Measurements from ENCODE around the gene MUC6. TPM values are rescaled to one million over a fixed set of nuclear protein-coding genes. Genes with fewer than 3 reads are reported as not detected.

Gene MUC6
- total and polyA plus RNA-seq, 9 donors = 0.09 to 0.61 (median 0.28) TPM; not detected in 1

DNA sequence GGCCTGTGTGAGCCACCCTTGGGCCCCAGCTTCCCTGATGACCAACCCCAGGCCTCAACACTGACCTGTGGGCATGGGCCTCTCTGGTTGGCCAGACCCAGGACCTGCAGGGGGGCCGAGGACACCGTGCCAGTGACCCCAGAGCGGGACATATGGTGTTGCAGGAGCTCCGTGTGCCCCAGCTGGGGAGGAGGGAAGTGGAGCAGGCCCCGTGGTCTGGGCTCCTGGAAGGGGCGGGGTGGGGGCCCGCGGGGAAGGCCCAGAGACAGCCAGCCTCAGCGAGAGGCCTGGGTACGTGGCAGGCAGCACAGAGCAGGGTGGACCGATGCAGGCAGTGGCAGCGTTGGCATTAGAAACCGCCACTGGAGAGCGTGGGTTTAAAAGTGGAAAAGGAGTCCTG, 22.2 kb downstream of the MUC6 start:
- no peak overlapping the region for H3K4me3 ChIP-seq (ENCODE audit: low read length)
- peaks cover 35% of the 10 kb centered on the region for H3K36me3 ChIP-seq (ENCODE audit: control insufficient read depth, insufficient read depth, low read length)
- DNase-seq = no peak
- no peaks in the 10 kb centered on the region for H3K27me3 ChIP-seq (ENCODE audit: control insufficient read depth, insufficient read depth, low read length)
- H3K27ac ChIP-seq (ENCODE audit: low read length) = no peak overlapping the region
- peaks cover 47% of the 10 kb centered on the region for H3K4me1 ChIP-seq (ENCODE audit: control insufficient read depth, insufficient read depth, low read length)
- 84% methylated on average over 14 of the region's 14 CpGs for WGBS (ENCODE audit: insufficient coverage)
- peaks cover 2% of the 10 kb centered on the region for H3K9me3 ChIP-seq (replicated peaks; ENCODE audit: control insufficient read depth, low read depth, low read length)

DNA sequence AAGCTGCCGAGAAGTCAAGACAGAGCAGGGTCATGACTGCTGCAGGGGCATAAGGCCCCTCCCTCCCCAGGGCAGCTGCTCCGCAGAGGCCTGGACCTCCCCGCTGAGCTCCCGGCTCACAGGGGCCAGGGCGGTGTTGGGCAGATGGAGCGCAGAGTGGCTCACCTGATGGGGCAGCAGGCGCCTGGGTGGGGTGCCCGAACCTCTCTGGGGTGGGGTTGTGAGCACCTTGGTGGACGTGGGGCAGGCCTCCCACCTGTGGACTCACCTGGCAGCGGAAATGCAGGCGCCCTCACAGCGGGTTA, 22.9 kb downstream of the MUC6 start:
- 82% methylated on average over 11 of the region's 12 CpGs for WGBS (ENCODE audit: insufficient coverage)
- no peaks in the 10 kb centered on the region for H3K27me3 ChIP-seq (ENCODE audit: control insufficient read depth, insufficient read depth, low read length)
- no peak overlapping the region for H3K27ac ChIP-seq (ENCODE audit: low read length)
- H3K9me3 ChIP-seq (replicated peaks; ENCODE audit: control insufficient read depth, low read depth, low read length) = peaks cover 2% of the 10 kb centered on the region
- peaks cover 40% of the 10 kb centered on the region for H3K36me3 ChIP-seq (ENCODE audit: control insufficient read depth, insufficient read depth, low read length)
- H3K4me3 ChIP-seq (ENCODE audit: low read length) = no peak overlapping the region
- no peak for DNase-seq
- H3K4me1 ChIP-seq (ENCODE audit: control insufficient read depth, insufficient read depth, low read length) = peaks cover 53% of the 10 kb centered on the region

DNA sequence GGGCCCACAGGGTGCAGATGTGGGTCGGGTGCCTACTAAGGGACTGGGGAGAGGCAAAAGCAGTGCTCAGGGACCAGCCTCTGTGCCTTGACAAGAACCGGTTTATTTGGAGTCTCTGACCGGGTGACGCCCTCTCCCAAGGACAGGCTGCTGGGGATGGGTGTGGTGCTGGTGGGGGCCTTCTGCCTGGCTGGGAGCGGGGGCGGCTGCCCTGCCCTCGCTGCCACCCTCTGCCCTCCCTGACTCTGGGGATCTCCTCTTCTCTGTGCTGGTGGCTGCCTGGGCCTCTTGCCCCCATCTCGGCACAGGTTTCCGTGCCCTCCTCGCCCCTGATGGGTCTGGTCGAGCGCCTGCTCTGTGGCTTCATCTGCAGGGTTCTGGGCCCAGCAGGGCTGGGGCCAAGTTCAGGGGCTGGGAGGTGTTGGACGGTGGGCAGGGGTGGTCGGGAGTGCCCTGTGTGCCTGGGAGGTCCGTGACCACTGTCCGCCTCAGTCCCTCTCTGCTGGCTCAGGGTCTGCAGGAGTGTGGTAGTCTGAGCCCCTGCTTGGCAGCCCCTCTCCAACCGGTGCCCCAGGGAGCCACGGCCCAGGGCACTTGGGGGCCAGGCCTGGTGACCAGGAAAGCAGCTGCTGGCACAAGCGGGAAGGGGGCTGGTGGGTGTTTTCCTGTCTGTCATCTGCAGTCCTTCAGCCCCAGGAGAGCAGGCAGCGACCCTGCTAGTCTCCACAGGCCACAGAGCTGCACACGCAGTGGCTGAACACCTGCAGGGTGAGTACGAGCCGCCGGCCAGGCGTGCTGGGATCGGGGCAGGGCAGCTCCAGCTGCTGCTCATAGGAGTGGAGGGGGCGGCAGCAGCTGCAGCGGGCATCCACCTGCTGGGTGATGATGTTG, 23.5 kb downstream of the MUC6 start:
- WGBS (ENCODE audit: insufficient coverage) = 68% methylated on average over 21 of the region's 28 CpGs
- Histone ChIP-seq H3K27me3 (ENCODE audit: control insufficient read depth, insufficient read depth, low read length) (no peaks in the 10 kb centered on the region), H3K36me3 (ENCODE audit: control insufficient read depth, insufficient read depth, low read length) (peaks cover 46% of the 10 kb centered on the region), H3K27ac (ENCODE audit: low read length) (peak overlapping the region; percentile 13), H3K4me3 (ENCODE audit: low read length) (no peak overlapping the region), H3K9me3 (replicated peaks; ENCODE audit: control insufficient read depth, low read depth, low read length) (peaks cover 2% of the 10 kb centered on the region), H3K4me1 (ENCODE audit: control insufficient read depth, insufficient read depth, low read length) (peaks cover 59% of the 10 kb centered on the region)
- peak; percentile 78 for DNase-seq

DNA sequence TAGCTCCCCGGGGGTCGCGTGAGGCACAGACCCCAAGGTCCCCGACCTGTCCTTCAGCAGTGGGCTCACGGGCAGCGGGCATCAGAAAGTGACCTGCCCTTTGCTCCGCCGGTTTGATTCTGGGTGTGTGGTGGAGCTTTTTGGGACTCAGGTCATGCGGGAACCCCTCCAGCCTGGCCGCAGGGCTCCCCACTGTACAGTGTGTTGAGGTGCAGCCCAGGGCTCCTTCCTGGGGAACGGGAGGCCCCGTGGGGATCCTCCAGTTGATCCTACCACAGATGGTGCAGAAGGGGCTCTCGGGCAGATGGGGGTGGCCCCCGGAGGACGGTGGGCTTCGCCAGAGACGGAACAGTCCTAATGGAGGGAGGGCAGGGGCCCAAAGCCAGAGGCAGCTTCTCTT, 24.2 kb downstream of the MUC6 start:
- Histone ChIP-seq H3K27ac (ENCODE audit: low read length) (no peak overlapping the region), H3K27me3 (ENCODE audit: control insufficient read depth, insufficient read depth, low read length) (no peaks in the 10 kb centered on the region), H3K4me3 (ENCODE audit: low read length) (no peak overlapping the region), H3K36me3 (ENCODE audit: control insufficient read depth, insufficient read depth, low read length) (peaks cover 53% of the 10 kb centered on the region), H3K9me3 (replicated peaks; ENCODE audit: control insufficient read depth, low read depth, low read length) (no peaks in the 10 kb centered on the region), H3K4me1 (ENCODE audit: control insufficient read depth, insufficient read depth, low read length) (peaks cover 60% of the 10 kb centered on the region)
- DNase-seq = no peak
- 88% methylated on average over 15 of the region's 17 CpGs for WGBS (ENCODE audit: insufficient coverage)

DNA sequence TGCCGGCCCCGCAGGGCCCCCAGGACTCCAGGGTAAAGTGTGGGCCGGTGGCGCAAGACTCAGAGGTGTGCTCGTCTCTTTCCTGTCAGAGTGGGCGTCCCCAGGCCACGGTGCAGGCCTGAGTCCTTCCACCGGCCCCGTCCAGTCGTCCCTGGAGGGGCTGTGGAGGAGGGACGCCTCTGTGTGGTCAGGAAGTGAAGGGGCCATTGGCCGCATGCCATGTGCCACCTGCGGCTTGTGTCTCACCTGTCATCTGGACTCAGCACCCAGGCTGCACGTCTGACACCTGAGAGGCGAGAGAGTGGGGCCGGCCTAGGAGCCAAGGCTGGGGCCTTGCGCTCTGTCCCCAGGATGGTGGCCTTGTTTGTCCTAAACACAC, 25.2 kb downstream of the MUC6 start:
- Histone ChIP-seq H3K36me3 (ENCODE audit: control insufficient read depth, insufficient read depth, low read length) (peaks cover 55% of the 10 kb centered on the region), H3K4me1 (ENCODE audit: control insufficient read depth, insufficient read depth, low read length) (peaks cover 66% of the 10 kb centered on the region), H3K27ac (ENCODE audit: low read length) (no peak overlapping the region), H3K4me3 (ENCODE audit: low read length) (no peak overlapping the region), H3K27me3 (ENCODE audit: control insufficient read depth, insufficient read depth, low read length) (no peaks in the 10 kb centered on the region), H3K9me3 (replicated peaks; ENCODE audit: control insufficient read depth, low read depth, low read length) (no peaks in the 10 kb centered on the region)
- WGBS (ENCODE audit: insufficient coverage) = 70% methylated on average over 17 of the region's 17 CpGs
- DNase-seq = no peak

DNA sequence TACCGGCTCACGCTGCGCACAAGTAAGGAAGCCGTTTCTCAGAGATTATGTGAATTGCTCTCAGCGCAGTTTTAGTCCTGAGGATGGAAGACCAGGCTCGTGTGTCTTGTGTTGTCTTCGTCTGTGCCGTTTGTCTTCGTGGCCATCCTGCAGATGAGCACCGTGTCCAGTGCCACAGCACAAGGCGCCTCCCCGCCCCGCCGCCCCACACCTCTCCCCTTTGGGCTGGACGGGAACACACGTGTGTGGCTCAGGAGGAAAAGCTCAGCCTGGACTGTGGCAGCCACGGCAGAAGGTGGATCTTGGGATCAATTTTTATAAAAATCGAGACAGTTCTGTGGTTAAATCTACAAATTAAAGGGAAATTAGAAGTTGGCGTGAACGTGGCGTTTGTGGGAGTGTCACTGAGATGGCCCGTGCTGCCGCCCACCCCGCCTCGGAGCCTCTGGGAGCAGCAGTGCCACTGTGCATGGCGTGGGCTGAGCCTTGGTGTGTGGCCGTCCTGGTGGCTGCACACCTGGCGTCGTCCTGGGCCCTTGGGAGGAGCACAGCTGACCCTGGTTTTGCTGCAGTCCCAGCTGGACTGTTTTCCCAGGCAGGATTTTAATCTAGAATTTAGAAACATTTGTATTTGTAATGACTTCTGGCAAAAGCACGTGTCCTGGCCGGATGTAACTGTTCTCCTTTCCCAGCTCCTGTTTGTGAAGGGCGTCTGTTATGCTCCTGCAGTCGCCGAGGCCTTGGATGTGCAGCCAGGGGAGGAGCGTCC, 25.8 kb downstream of the MUC6 start:
- no peaks in the 10 kb centered on the region for H3K9me3 ChIP-seq (replicated peaks; ENCODE audit: control insufficient read depth, low read depth, low read length)
- no peak overlapping the region for H3K4me3 ChIP-seq (ENCODE audit: low read length)
- WGBS (ENCODE audit: insufficient coverage) = 74% methylated on average over 22 of the region's 35 CpGs
- peaks cover 55% of the 10 kb centered on the region for H3K36me3 ChIP-seq (ENCODE audit: control insufficient read depth, insufficient read depth, low read length)
- no peak overlapping the region for H3K27ac ChIP-seq (ENCODE audit: low read length)
- H3K27me3 ChIP-seq (ENCODE audit: control insufficient read depth, insufficient read depth, low read length) = no peaks in the 10 kb centered on the region
- peaks cover 70% of the 10 kb centered on the region for H3K4me1 ChIP-seq (ENCODE audit: control insufficient read depth, insufficient read depth, low read length)
- peak; percentile 45 for DNase-seq

DNA sequence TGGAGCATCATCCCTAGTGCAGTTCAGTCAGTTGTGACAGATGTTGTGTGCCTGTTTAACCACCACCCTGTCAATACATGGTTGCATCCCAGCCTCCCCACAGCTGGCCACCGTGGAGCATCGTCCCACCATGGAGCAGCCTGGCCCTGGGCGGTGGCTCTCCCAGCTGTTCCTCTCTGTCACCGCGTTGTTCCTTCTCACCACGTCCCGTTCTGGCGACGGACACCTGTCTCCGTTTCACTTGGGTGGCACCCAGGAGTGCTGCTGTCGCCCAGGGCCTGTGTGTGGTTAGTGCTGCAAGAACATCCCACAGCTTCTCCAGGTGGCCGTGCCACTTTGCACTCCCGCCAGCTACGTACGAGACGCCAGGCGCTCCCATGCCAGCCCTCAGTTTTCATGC, 26.5 kb downstream of the MUC6 start:
- Histone ChIP-seq H3K4me1 (ENCODE audit: control insufficient read depth, insufficient read depth, low read length) (peaks cover 70% of the 10 kb centered on the region), H3K36me3 (ENCODE audit: control insufficient read depth, insufficient read depth, low read length) (peaks cover 58% of the 10 kb centered on the region), H3K27ac (ENCODE audit: low read length) (no peak overlapping the region), H3K4me3 (ENCODE audit: low read length) (no peak overlapping the region), H3K27me3 (ENCODE audit: control insufficient read depth, insufficient read depth, low read length) (no peaks in the 10 kb centered on the region), H3K9me3 (replicated peaks; ENCODE audit: control insufficient read depth, low read depth, low read length) (no peaks in the 10 kb centered on the region)
- peak; percentile 70 for DNase-seq
- 78% methylated on average over 17 of the region's 17 CpGs for WGBS (ENCODE audit: insufficient coverage)

DNA sequence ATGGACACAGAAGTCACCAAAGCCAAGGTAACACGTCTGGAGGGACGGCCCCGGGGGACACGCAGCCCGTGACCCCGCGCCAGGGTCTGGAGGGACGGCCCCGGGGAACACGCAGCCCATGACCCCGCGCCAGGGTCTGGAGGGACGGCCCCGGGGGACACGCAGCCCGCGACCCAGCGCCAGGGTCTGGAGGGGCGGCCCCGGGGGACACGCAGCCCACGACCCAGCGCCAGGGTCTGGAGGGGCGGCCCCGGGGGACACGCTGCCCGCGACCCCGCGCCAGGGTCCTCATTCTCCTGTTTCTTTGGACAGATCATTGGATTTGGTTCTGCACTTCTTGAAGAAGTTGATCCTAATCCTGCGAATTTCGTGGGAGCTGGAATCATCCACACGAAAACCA, 27.1 kb downstream of the MUC6 start:
- no peaks in the 10 kb centered on the region for H3K9me3 ChIP-seq (replicated peaks; ENCODE audit: control insufficient read depth, low read depth, low read length)
- peaks cover 68% of the 10 kb centered on the region for H3K4me1 ChIP-seq (ENCODE audit: control insufficient read depth, insufficient read depth, low read length)
- H3K4me3 ChIP-seq (ENCODE audit: low read length) = no peak overlapping the region
- peaks cover 61% of the 10 kb centered on the region for H3K36me3 ChIP-seq (ENCODE audit: control insufficient read depth, insufficient read depth, low read length)
- DNase-seq = no peak
- WGBS (ENCODE audit: insufficient coverage) = 87% methylated on average over 33 of the region's 33 CpGs
- no peaks in the 10 kb centered on the region for H3K27me3 ChIP-seq (ENCODE audit: control insufficient read depth, insufficient read depth, low read length)
- no peak overlapping the region for H3K27ac ChIP-seq (ENCODE audit: low read length)

DNA sequence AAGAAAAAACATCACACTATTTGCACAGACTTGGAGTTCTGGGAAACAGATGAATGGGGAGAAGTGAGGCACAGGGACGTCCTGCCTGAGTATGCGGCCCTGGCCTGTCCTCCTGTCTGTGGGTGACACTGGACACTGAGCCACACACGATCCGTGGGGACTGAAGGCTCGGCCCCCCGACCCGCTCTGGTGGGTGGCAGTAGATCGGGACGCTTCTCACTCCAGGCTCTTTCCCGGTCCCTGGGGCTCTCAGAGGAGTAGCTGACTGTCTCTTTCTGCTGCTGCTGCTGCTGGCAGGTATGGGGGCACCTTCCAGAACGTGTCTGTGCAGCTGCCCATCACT, 27.7 kb downstream of the MUC6 start:
- Histone ChIP-seq H3K27ac (ENCODE audit: low read length) (no peak overlapping the region), H3K4me1 (ENCODE audit: control insufficient read depth, insufficient read depth, low read length) (peaks cover 62% of the 10 kb centered on the region), H3K9me3 (replicated peaks; ENCODE audit: control insufficient read depth, low read depth, low read length) (no peaks in the 10 kb centered on the region), H3K36me3 (ENCODE audit: control insufficient read depth, insufficient read depth, low read length) (peaks cover 61% of the 10 kb centered on the region), H3K4me3 (ENCODE audit: low read length) (no peak overlapping the region), H3K27me3 (ENCODE audit: control insufficient read depth, insufficient read depth, low read length) (no peaks in the 10 kb centered on the region)
- DNase-seq = no peak
- WGBS (ENCODE audit: insufficient coverage) = 93% methylated on average over 11 of the region's 11 CpGs

DNA sequence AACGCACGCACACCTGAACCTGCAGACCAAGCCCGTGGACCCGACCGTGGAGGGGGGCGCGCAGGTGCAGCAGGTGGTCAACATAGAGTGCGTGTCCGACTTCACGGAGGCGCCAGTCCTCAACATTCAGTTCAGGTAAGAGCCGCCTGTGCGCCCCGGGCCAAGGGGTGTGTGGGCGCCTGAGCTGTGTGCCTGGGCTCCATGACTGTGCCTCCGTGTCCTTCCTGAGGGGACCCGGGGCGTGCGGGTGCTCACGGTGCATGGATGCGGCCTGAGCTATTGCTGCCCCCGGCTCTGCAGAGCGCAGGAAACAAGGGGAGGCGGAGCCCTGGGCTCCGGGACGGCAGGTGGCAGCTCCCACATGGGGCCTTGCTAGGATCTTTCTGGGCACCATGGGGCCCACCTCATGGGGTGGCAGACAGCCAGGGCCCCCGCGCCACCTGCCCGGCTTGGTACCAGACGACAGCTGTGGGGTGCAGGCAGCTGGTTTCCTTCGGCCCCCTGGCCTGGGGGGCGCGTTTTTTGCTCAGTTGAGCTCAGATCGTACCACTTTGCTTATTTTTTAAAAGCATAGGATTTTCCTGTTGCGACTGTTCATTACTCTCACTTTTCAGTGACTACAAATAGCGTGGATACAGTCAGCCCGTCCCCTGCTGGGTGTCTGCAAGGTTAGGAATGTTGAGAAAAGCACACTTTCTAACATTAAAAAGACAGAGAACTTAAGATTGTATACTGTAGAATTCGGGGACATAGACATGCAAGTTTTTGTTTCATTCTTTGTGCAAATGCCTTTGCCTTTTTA, 28.3 kb downstream of the MUC6 start:
- Histone ChIP-seq H3K4me3 (ENCODE audit: low read length) (no peak overlapping the region), H3K4me1 (ENCODE audit: control insufficient read depth, insufficient read depth, low read length) (peaks cover 56% of the 10 kb centered on the region), H3K27me3 (ENCODE audit: control insufficient read depth, insufficient read depth, low read length) (no peaks in the 10 kb centered on the region), H3K9me3 (replicated peaks; ENCODE audit: control insufficient read depth, low read depth, low read length) (no peaks in the 10 kb centered on the region), H3K36me3 (ENCODE audit: control insufficient read depth, insufficient read depth, low read length) (peaks cover 61% of the 10 kb centered on the region), H3K27ac (ENCODE audit: low read length) (no peak overlapping the region)
- DNase-seq = peak; percentile 27
- WGBS (ENCODE audit: insufficient coverage) = 88% methylated on average over 30 of the region's 38 CpGs
